HCT116 (cell line): ENCODE results near the gene RPL13. TPM values are rescaled to one million over a fixed set of nuclear protein-coding genes. Genes with fewer than 3 reads are reported as not detected.

Experiments
- ATAC-seq: fragments of 200-7000 bp; cut with Tn5 transposase; 2 replicates; pipeline ENCODE4 v1.9.1; 2020; ENCODE audit warnings: mild to moderate bottlenecking, moderate library complexity
- BruUV-seq: library from RNA; stranded (reverse); fragments of 400-500 nt; replicated peaks from 2 replicates; lab custom pipeline; 2021; lab: Mats Ljungman, UMichigan
- CTCF ChIA-PET: fragments of 300-600 bp; sonication (Branson Sonifier 250); formaldehyde crosslinking; loops from one replicate; lab custom pipeline; 2021; ENCODE audit warnings: antibody characterized with exemption; lab: Charles Lee
- POLR2A ChIA-PET: fragments of 300-600, 350-600 bp; sonication (Branson Sonifier 250); formaldehyde crosslinking; loops from one replicate; lab custom pipeline; 2021; ENCODE audit warnings: antibody characterized with exemption; lab: Charles Lee
- RAD21 ChIA-PET, 2 experiments: fragments of 300-600 bp; sonication (Branson Sonifier 250); formaldehyde crosslinking; loops; one replicate each; lab custom pipeline; 2023; ENCODE audit warnings: low total read pairs in 2 of 2; ENCODE audit not compliant: uncharacterized antibody in 2 of 2, unreplicated experiment in 2 of 2, low non-redundant PET in 1 of 2; lab: Charles Lee
- DNase-seq: peaks from one replicate; pipeline ENCODE4 v3.0.0-alpha.2; 2010; ENCODE audit warnings: low read depth, low spot score
- H2AFZ ChIP-seq: fragments of 200-600 bp; shearing (Covaris generic), sonication (generic); 2 replicates; pipeline ENCODE4 v1.6.1; 2017; ENCODE audit warnings: low read depth, mixed run types, mixed read lengths, antibody characterized with exemption, low read length; ENCODE audit not compliant: poor library complexity, severe bottlenecking
- H3K27ac ChIP-seq: 2 replicates; pipeline ENCODE4 v1.5.1; 2012; ENCODE audit warnings: low read depth, low read length
- H3K27me3 ChIP-seq: fragments of 200-600 bp; sonication (generic); 2 replicates; pipeline ENCODE4 v1.6.1; 2016; ENCODE audit warnings: mixed run types, low read length, mixed read lengths; ENCODE audit not compliant: insufficient read depth
- H3K36me3 ChIP-seq, 2 experiments: fragments of 200-500 bp in 1 of 2; fragments of 200-600 bp in 1 of 2; sonication (Bioruptor generic) in 1 of 2; sonication (generic) in 1 of 2; 2 replicates each; pipeline versions ENCODE4 v1.5.1 to v1.6.1; 2014 to 2016; ENCODE audit warnings: low read length in 2 of 2, inconsistent platforms in 1 of 2, mixed read lengths in 1 of 2, mixed run types in 1 of 2; ENCODE audit not compliant: insufficient read depth in 2 of 2, control insufficient read depth in 1 of 2
- H3K4me1 ChIP-seq, 2 experiments: fragments of 200-600 bp in 1 of 2; sonication (generic) in 1 of 2; 2 replicates each; pipeline versions ENCODE4 v1.5.1 to v1.6.1; 2012 to 2017; ENCODE audit warnings: low read length in 2 of 2, inconsistent platforms in 1 of 2, mild to moderate bottlenecking in 1 of 2, mixed read lengths in 1 of 2, mixed run types in 1 of 2, moderate library complexity in 1 of 2; ENCODE audit not compliant: insufficient read depth in 2 of 2, control insufficient read depth in 1 of 2
- H3K4me2 ChIP-seq: fragments of 200-600 bp; sonication (generic); 2 replicates; pipeline ENCODE4 v1.6.1; 2017; ENCODE audit warnings: mixed run types, low read length, mixed read lengths
- H3K4me3 ChIP-seq, 2 experiments: fragments of 200-600 bp in 1 of 2; sonication (generic) in 1 of 2; replicated peaks in 1 of 2; 2 replicates each; pipeline ENCODE4 v1.5.1; 2011 to 2016; ENCODE audit warnings: low read length in 2 of 2, control low read depth in 1 of 2, low read depth in 1 of 2, mild to moderate bottlenecking in 1 of 2, mixed read lengths in 1 of 2, mixed run types in 1 of 2
- H3K79me2 ChIP-seq: fragments of 200-600 bp; sonication (generic); 2 replicates; pipeline ENCODE4 v1.6.1; 2017; ENCODE audit warnings: mild to moderate bottlenecking, mixed run types, low read length, moderate library complexity, mixed read lengths; ENCODE audit not compliant: insufficient read depth
- H3K9ac ChIP-seq: fragments of 200-600 bp; sonication (generic); 2 replicates; pipeline ENCODE4 v1.6.1; 2016; ENCODE audit warnings: low read length, mixed read lengths
- H3K9me2 ChIP-seq: fragments of 200-600 bp; sonication (generic), shearing (Covaris generic); 2 replicates; pipeline ENCODE4 v1.6.1; 2017; ENCODE audit warnings: mixed run types, mild to moderate bottlenecking, moderate library complexity; ENCODE audit not compliant: insufficient read depth
- H3K9me3 ChIP-seq, 2 experiments: fragments of 200-500 bp in 1 of 2; fragments of 200-600 bp in 1 of 2; sonication (Bioruptor generic) in 1 of 2; sonication (generic) in 1 of 2; 2 replicates each; pipeline ENCODE4 v1.6.1; 2014 to 2017; ENCODE audit warnings: low read length in 2 of 2, mixed read lengths in 2 of 2, inconsistent platforms in 1 of 2, low read depth in 1 of 2, mild to moderate bottlenecking in 1 of 2, mixed run types in 1 of 2, moderate library complexity in 1 of 2; ENCODE audit not compliant: control insufficient read depth in 1 of 2, insufficient read depth in 1 of 2
- H4K20me1 ChIP-seq: fragments of 200-600 bp; sonication (generic), shearing (Covaris generic); 2 replicates; pipeline ENCODE4 v1.6.1; 2017; ENCODE audit warnings: mixed run types, mild to moderate bottlenecking, moderate library complexity; ENCODE audit not compliant: insufficient read depth
- CBX3 ChIP-seq: IDR thresholded peaks from 2 replicates; pipeline ENCODE4 v1.6.1; 2012; ENCODE audit warnings: low read depth
- CEBPB ChIP-seq: IDR thresholded peaks from 2 replicates; pipeline ENCODE4 v1.6.1; 2012; ENCODE audit warnings: low read depth
- EGR1 ChIP-seq: IDR thresholded peaks from 2 replicates; pipeline ENCODE4 v1.6.1; 2012; ENCODE audit warnings: low read depth
- ELF1 ChIP-seq: IDR thresholded peaks from 2 replicates; pipeline ENCODE4 v1.6.1; 2012; ENCODE audit warnings: low read depth, borderline replicate concordance
- EZH2 ChIP-seq: fragments of 200-600 bp; sonication (generic); IDR thresholded peaks from 2 replicates; pipeline ENCODE4 v1.6.1; 2017; ENCODE audit warnings: antibody characterized with exemption, mixed run types
- EZH2phosphoT487 ChIP-seq: fragments of 200-600 bp; IDR thresholded peaks from 2 replicates; pipeline ENCODE4 v1.6.1; 2018; ENCODE audit warnings: antibody characterized with exemption, borderline replicate concordance
- FOSL1 ChIP-seq: IDR thresholded peaks from 2 replicates; pipeline ENCODE4 v1.6.1; 2012; ENCODE audit warnings: low read depth
- JUND ChIP-seq: IDR thresholded peaks from 2 replicates; pipeline ENCODE4 v1.6.1; 2012
- POLR2A ChIP-seq: IDR thresholded peaks from 2 replicates; pipeline ENCODE4 v1.7.0; 2011; ENCODE audit warnings: borderline replicate concordance; ENCODE audit not compliant: insufficient read depth, insufficient read length; ENCODE audit errors: extremely low read depth
- POLR2AphosphoS5 ChIP-seq: IDR thresholded peaks from 2 replicates; pipeline ENCODE4 v1.6.1; 2011; ENCODE audit warnings: mild to moderate bottlenecking, low read depth, low read length, moderate library complexity
- REST ChIP-seq: IDR thresholded peaks from 2 replicates; pipeline ENCODE4 v1.6.1; 2012; ENCODE audit warnings: low read depth
- SIN3A ChIP-seq: IDR thresholded peaks from 2 replicates; pipeline ENCODE4 v1.6.1; 2012; ENCODE audit warnings: low read depth
- SP1 ChIP-seq: IDR thresholded peaks from 2 replicates; pipeline ENCODE4 v1.6.1; 2012; ENCODE audit warnings: low read depth
- SRF ChIP-seq: IDR thresholded peaks from 2 replicates; pipeline ENCODE4 v1.6.1; 2012; ENCODE audit warnings: low read depth
- TCF7L2 ChIP-seq: IDR thresholded peaks from 2 replicates; pipeline ENCODE4 v1.7.0; 2011; ENCODE audit warnings: borderline replicate concordance, inconsistent platforms; ENCODE audit not compliant: insufficient read depth, insufficient read length; ENCODE audit errors: extremely low read depth
- YY1 ChIP-seq: IDR thresholded peaks from 2 replicates; pipeline ENCODE4 v1.6.1; 2011; ENCODE audit warnings: low read length, low read depth, moderate library complexity, mild to moderate bottlenecking; ENCODE audit not compliant: insufficient replicate concordance; ENCODE audit errors: extremely low read depth
- ZBTB33 ChIP-seq: IDR thresholded peaks from 2 replicates; pipeline ENCODE4 v1.6.1; 2011; ENCODE audit warnings: mild to moderate bottlenecking, low read length, moderate library complexity; ENCODE audit not compliant: insufficient replicate concordance; ENCODE audit errors: extremely low read depth
- intact Hi-C: fragments of 100-400 bp; cut with micrococcal nuclease; formaldehyde crosslinking; loops from 2 replicates; pipeline ENCODE4 v1.10.0; 2022
- total RNA-seq: library from RNA; stranded (reverse); gene quantifications from one replicate; pipeline ENCODE4 v1.2.1, GENCODE V29; 2021; ENCODE audit not compliant: unreplicated experiment
- TF ChIP-seq, protein P1 (sequence below): IDR thresholded peaks from 2 replicates; pipeline ENCODE4 v1.6.1; 2012
- TF ChIP-seq, protein P2 (sequence below), 3 experiments: fragments of 200-600 bp in 1 of 3; sonication (generic) in 1 of 3; IDR thresholded peaks in 2 of 3; conservative IDR thresholded peaks in 1 of 3; 2 replicates each; pipeline ENCODE4 v1.5.1; 2012 to 2017; ENCODE audit warnings: low read depth in 2 of 3, low read length in 2 of 3, antibody characterized with exemption in 1 of 3, borderline replicate concordance in 1 of 3, control low read depth in 1 of 3, mild to moderate bottlenecking in 1 of 3, mixed read lengths in 1 of 3, mixed run types in 1 of 3, moderate library complexity in 1 of 3; ENCODE audit not compliant: insufficient read depth in 1 of 3
- TF ChIP-seq, protein P3 (sequence below): IDR thresholded peaks from 2 replicates; pipeline ENCODE4 v1.6.1; 2012

The RPL13 gene
- total RNA-seq, 1 experiment from 2014 or later = 4,404 TPM

DNA sequence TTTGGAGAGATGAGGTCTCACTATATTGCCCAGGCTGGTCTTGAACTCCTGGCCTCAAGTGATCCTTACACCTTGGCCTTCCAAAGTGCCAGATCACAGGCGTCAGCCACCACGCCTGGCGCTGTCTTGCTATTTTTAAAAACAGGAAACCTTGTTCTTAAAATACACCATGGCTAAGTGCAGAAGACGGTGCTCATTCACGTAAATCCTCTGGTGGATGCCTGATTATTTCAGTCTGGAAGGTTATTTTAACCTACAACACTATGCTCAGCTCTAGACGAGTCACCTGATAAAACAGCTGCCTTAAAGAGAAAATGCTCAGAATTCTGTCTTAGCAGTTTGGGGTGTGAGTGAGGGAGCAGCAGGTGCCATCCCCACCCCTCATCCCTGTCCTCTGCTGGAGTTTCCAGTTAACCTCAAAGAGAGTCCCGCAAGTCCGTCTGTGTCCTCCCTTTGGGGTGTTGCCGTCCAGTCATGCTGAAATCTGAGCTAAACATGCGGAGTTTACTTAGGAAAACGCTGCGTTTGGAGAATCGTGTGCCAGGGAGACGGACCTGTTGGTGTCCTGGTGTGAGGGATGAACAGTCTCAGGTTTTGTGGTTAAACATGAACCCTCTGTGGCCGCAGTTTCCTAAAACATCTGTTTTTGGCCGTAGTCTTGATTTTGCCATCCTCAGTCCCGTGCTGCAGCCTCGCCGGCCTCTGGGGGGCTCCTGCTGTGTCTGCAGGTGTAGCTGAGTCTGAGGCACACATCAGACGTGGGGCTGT, 35.2 kb upstream of the RPL13 start:
- no peak overlapping the region for H3K27ac ChIP-seq
- no peak overlapping the region for H2AFZ ChIP-seq
- RAD21 ChIA-PET = no interaction called here
- 0 out of 2 replicates have a peak, but pooled peaks have one; percentile 52 for ATAC-seq
- POLR2A ChIA-PET = no interaction called here
- 0 out of 2 replicates have a peak, but pooled peaks cover 5% of the 10 kb centered on the region for H4K20me1 ChIP-seq
- peaks cover 48% of the 10 kb centered on the region for H3K79me2 ChIP-seq
- DNase-seq = no peak
- BruUV-seq = no TSS peak
- intact Hi-C loops = no loop called here
- H3K27me3 ChIP-seq = no peaks in the 10 kb centered on the region
- H3K36me3 ChIP-seq = peaks cover 58 to 70% of the 10 kb centered on the region in 2 experiments
- H3K4me2 ChIP-seq = no peak overlapping the region
- no peaks in the 10 kb centered on the region for H3K9me2 ChIP-seq
- no peaks in the 10 kb centered on the region for H3K9me3 ChIP-seq
- no peak overlapping the region for H3K4me3 ChIP-seq
- TF ChIP-seq, protein P1, sequence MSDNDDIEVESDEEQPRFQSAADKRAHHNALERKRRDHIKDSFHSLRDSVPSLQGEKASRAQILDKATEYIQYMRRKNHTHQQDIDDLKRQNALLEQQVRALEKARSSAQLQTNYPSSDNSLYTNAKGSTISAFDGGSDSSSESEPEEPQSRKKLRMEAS = no peak
- TF ChIP-seq EZH2phosphoT487 (no peak), SP1 (no peak), YY1 (no peak), SRF (no peak), REST (no peak), TCF7L2 (no peak), EGR1 (no peak), EZH2 (no peak), POLR2AphosphoS5 (no peak), FOSL1 (no peak), POLR2A (no peak), ELF1 (no peak), CEBPB (no peak), JUND (no peak), SIN3A (no peak), CBX3 (no peak), ZBTB33 (no peak)
- TF ChIP-seq, protein P2, sequence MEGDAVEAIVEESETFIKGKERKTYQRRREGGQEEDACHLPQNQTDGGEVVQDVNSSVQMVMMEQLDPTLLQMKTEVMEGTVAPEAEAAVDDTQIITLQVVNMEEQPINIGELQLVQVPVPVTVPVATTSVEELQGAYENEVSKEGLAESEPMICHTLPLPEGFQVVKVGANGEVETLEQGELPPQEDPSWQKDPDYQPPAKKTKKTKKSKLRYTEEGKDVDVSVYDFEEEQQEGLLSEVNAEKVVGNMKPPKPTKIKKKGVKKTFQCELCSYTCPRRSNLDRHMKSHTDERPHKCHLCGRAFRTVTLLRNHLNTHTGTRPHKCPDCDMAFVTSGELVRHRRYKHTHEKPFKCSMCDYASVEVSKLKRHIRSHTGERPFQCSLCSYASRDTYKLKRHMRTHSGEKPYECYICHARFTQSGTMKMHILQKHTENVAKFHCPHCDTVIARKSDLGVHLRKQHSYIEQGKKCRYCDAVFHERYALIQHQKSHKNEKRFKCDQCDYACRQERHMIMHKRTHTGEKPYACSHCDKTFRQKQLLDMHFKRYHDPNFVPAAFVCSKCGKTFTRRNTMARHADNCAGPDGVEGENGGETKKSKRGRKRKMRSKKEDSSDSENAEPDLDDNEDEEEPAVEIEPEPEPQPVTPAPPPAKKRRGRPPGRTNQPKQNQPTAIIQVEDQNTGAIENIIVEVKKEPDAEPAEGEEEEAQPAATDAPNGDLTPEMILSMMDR (IDR thresholded peaks at IDR 0.05 in 2 of 3, conservative IDR thresholded peaks at IDR 0.05 in 1 of 3; ENCODE audit: borderline replicate concordance in 1 of 3, insufficient read depth in 1 of 3, low read depth in 2 of 3, low read length in 2 of 3) = no peak
- TF ChIP-seq, protein P3, sequence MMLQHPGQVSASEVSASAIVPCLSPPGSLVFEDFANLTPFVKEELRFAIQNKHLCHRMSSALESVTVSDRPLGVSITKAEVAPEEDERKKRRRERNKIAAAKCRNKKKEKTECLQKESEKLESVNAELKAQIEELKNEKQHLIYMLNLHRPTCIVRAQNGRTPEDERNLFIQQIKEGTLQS = no peak
- CTCF ChIA-PET = no interaction called here
- no peak overlapping the region for H3K9ac ChIP-seq
- no peaks in the 10 kb centered on the region for H3K4me1 ChIP-seq
